K562 (cell line): ENCODE results near the gene MTFR2. TPM values are rescaled to one million over a fixed set of nuclear protein-coding genes. Genes with fewer than 3 reads are reported as not detected.

Experiments
- ARID2 ChIP-seq: fragments of 450-650 bp; IDR thresholded peaks from 2 replicates; pipeline ENCODE4 v1.6.1; 2017; ENCODE audit warnings: antibody characterized with exemption, mild to moderate bottlenecking
- CCNT2 ChIP-seq: IDR thresholded peaks from 2 replicates; pipeline ENCODE4 v1.6.1; 2011; ENCODE audit warnings: borderline replicate concordance, low read depth, mild to moderate bottlenecking, moderate library complexity, mixed read lengths, low read length; ENCODE audit not compliant: insufficient read length; ENCODE audit errors: extremely low read depth
- FOXK2 ChIP-seq, 2 experiments: fragments of 450-650 bp; IDR thresholded peaks in 1 of 2; conservative IDR thresholded peaks in 1 of 2; 2 replicates each; pipeline ENCODE4 v1.6.1; 2016; ENCODE audit warnings: low read depth in 2 of 2, mild to moderate bottlenecking in 1 of 2
- HMGN3 ChIP-seq: IDR thresholded peaks from 2 replicates; pipeline ENCODE4 v1.6.1; 2011; ENCODE audit warnings: borderline replicate concordance, low read depth, mild to moderate bottlenecking, mixed read lengths, low read length; ENCODE audit not compliant: insufficient read length; ENCODE audit errors: extremely low read depth
- JUN ChIP-seq, 2 experiments: sonication (generic) in 1 of 2; formaldehyde crosslinking in 1 of 2; IDR thresholded peaks; 2 replicates each; pipeline versions ENCODE4 v1.6.1 to v1.8.0; 2012 to 2022; ENCODE audit warnings: borderline replicate concordance in 2 of 2, mild to moderate bottlenecking in 2 of 2, improper control_type of control experiment in 1 of 2, low read depth in 1 of 2, low read length in 1 of 2, missing genetic modification reagents in 1 of 2
- MTA2 ChIP-seq: fragments of 450-650 bp; IDR thresholded peaks from 2 replicates; pipeline ENCODE4 v1.6.1; 2016; ENCODE audit warnings: low read depth
- NFIC ChIP-seq: fragments of 450-650 bp; IDR thresholded peaks from 2 replicates; pipeline ENCODE4 v1.6.1; 2017; ENCODE audit warnings: mild to moderate bottlenecking, inconsistent platforms
- NR1H2 ChIP-seq: sonication (generic); formaldehyde crosslinking; IDR thresholded peaks from 2 replicates; pipeline ENCODE4 v1.4.0; 2020; ENCODE audit warnings: mild to moderate bottlenecking, missing genetic modification reagents
- PKNOX1 ChIP-seq: fragments of 450-650 bp; IDR thresholded peaks from 2 replicates; pipeline ENCODE4 v1.6.1; 2016
- SMARCA4 ChIP-seq: fragments of 450-650 bp; IDR thresholded peaks from 2 replicates; pipeline ENCODE4 v1.6.1; 2016
- SMARCE1 ChIP-seq: fragments of 450-650 bp; IDR thresholded peaks from 2 replicates; pipeline ENCODE4 v1.7.1; 2016; ENCODE audit warnings: mild to moderate bottlenecking
- SNRNP70 ChIP-seq: fragments of 200-400 bp; formaldehyde crosslinking; optimal IDR thresholded peaks from 2 replicates; pipeline ENCODE3; 2017; ENCODE audit warnings: low read depth, low read length
- TAL1 ChIP-seq: fragments of 450-650 bp; IDR thresholded peaks from 2 replicates; pipeline ENCODE4 v1.6.1; 2016; ENCODE audit warnings: mild to moderate bottlenecking
- TBL1XR1 ChIP-seq, 2 experiments: IDR thresholded peaks; 2 replicates each; pipeline ENCODE4 v1.6.1; 2012; ENCODE audit warnings: improper control_type of control experiment in 2 of 2, low read length in 2 of 2, mild to moderate bottlenecking in 1 of 2
- TEAD4 ChIP-seq, 2 experiments: sonication (generic) in 1 of 2; formaldehyde crosslinking in 1 of 2; IDR thresholded peaks; 2 replicates each; pipeline versions ENCODE4 v1.6.1 to v1.8.0; 2012 to 2022; ENCODE audit warnings: borderline replicate concordance in 1 of 2, inconsistent platforms in 1 of 2, low read length in 1 of 2, mild to moderate bottlenecking in 1 of 2, missing genetic modification reagents in 1 of 2
- ZMIZ1 ChIP-seq, 2 experiments: fragments of 150-350 bp in 1 of 2; IDR thresholded peaks; 2 replicates each; pipeline ENCODE4 v1.6.1; 2012 to 2016; ENCODE audit warnings: low read depth in 2 of 2, low read length in 2 of 2, mild to moderate bottlenecking in 1 of 2, moderate library complexity in 1 of 2
- ZNF134 ChIP-seq: fragments of 250-450 bp; sonication (Bioruptor Pico); conservative IDR thresholded peaks from 2 replicates; pipeline ENCODE4 v1.4.0; 2020
- ZNF436 ChIP-seq: fragments of 250-450, 450-650 bp; sonication (Bioruptor Pico); formaldehyde crosslinking; IDR thresholded peaks from 2 replicates; pipeline ENCODE4 v1.7.0; 2020; ENCODE audit warnings: mild to moderate bottlenecking
- polyA plus RNA-seq, 8 experiments: library from polyadenylated mRNA; depleted of rRNA in 4 of 8; stranded (reverse) in 5 of 8; unstranded in 3 of 8; fragments of >200 nt; fragmentation: Nextera tagmentation in 2 of 8; fragmentation: Illumina TruSeq in 1 of 8; extraction: Ambion mirVana in 2 of 8; extraction: Trizol in 1 of 8; gene quantifications; 2 replicates each; pipeline versions ENCODE4 v1.2.1 to v1.2.3, GENCODE V29; 2011 to 2014; ENCODE audit warnings: inconsistent platforms in 1 of 8, missing spikeins in 1 of 8
- total RNA-seq, 7 experiments: library from RNA; depleted of rRNA in 6 of 7; stranded (reverse); fragments of >200 nt in 6 of 7; fragmentation: Illumina TruSeq in 2 of 7; extraction: Trizol in 2 of 7; gene quantifications; 2 replicates each; pipeline versions ENCODE4 v1.2.1 to v1.2.3, GENCODE V29; 2011 to 2021; ENCODE audit warnings: low replicate concordance in 1 of 7
- TF ChIP-seq, protein P1 (sequence below): sonication (generic); formaldehyde crosslinking; IDR thresholded peaks from 2 replicates; pipeline ENCODE4 v1.8.1; 2022; ENCODE audit warnings: missing genetic modification reagents

Gene MTFR2
- total and polyA plus RNA-seq, 9 of the 15 experiments (the other 6 are each of a cell fraction or from before 2014, with no cell fraction given): 10.1 to 63.3 (median 45.9) TPM

DNA sequence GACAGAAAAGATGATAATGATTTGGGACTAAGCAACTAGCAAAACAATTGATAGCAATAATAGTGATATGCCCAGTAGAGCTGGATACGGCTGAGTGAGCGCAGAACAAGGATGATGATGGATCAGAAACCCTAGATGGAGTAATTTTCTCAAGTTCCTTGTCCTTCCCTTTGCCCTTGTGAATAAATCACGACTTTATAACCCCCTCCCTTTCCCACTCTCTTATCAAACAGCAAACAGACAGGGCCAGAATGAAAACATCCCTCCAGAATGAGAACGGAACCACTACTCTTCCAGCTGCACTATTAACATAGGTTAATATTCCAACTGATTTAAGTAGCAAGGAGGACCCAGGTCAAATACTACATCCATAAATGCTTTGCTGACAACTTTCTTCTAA lies 1.3 kb upstream of the MTFR2 start (continued):
- TF ChIP-seq TEAD4 (IDR thresholded peaks at IDR 0.05; ENCODE audit: low read length) (peak; percentile 88), TEAD4 (CRISPR knock-in tag; IDR thresholded peaks at IDR 0.05; ENCODE audit: borderline replicate concordance) (no peak), TBL1XR1 (IDR thresholded peaks at IDR 0.05; ENCODE audit: low read length in 2 of 2) (peak in 1 of 2 experiments; percentile 79; a peak in 2 of 4 replicates), NR1H2 (CRISPR knock-in tag) (0 out of 2 replicates have a peak, but pooled peaks have one; percentile 47), HMGN3 (peak; percentile 33), SMARCE1 (peak; percentile 61; the same call in 1 of the 2 replicates), JUN (IDR thresholded peaks at IDR 0.05; ENCODE audit: borderline replicate concordance, low read depth, low read length) (0 out of 2 replicates have a peak, but pooled peaks have one; percentile 12), JUN (CRISPR knock-in tag; IDR thresholded peaks at IDR 0.05; ENCODE audit: borderline replicate concordance) (no peak), NFIC (peak; percentile 49), MTA2 (peak; percentile 75), SMARCA4 (peak; percentile 80), PKNOX1 (peak; percentile 53; the same call in 1 of the 2 replicates), ZNF436 (CRISPR knock-in tag) (no peak), ARID2 (no peak), TAL1 (peak; percentile 86), ZNF134 (CRISPR knock-in tag) (no peak), SNRNP70 (no peak), FOXK2 (conservative IDR thresholded peaks at IDR 0.05 in 1 of 2, IDR thresholded peaks at IDR 0.05 in 1 of 2; ENCODE audit: low read depth in 2 of 2) (peak; percentile 23 to 35; a peak in 1 of 4 replicates), CCNT2 (peak; percentile 67), ZMIZ1 (IDR thresholded peaks at IDR 0.05; ENCODE audit: low read depth in 2 of 2, low read length in 2 of 2) (peak in 1 of 2 experiments; percentile 28; a peak in 1 of 4 replicates)
- TF ChIP-seq, protein P1, sequence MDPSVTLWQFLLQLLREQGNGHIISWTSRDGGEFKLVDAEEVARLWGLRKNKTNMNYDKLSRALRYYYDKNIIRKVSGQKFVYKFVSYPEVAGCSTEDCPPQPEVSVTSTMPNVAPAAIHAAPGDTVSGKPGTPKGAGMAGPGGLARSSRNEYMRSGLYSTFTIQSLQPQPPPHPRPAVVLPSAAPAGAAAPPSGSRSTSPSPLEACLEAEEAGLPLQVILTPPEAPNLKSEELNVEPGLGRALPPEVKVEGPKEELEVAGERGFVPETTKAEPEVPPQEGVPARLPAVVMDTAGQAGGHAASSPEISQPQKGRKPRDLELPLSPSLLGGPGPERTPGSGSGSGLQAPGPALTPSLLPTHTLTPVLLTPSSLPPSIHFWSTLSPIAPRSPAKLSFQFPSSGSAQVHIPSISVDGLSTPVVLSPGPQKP (CRISPR knock-in tag): no peak
